GM23338 (cell line): ENCODE data around the gene KLRK1. TPM values are rescaled to one million over a fixed set of nuclear protein-coding genes. Genes with fewer than 3 reads are reported as not detected.

ENCODE experiments used
- ATAC-seq: fragments of 200-7000 bp; cut with Tn5 transposase; 3 replicates; pipeline ENCODE4 v1.9.1; 2020
- DNase-seq: peaks from one replicate; pipeline ENCODE4 v3.0.0-alpha.2; 2015; ENCODE audit warnings: low spot score
- H2AFZ ChIP-seq: fragments of 200-600 bp; sonication (generic); 2 replicates; pipeline ENCODE4 v1.8.0; 2016; ENCODE audit warnings: antibody characterized with exemption, mild to moderate bottlenecking, moderate library complexity
- H3F3A ChIP-seq: fragments of 200-600 bp; sonication (generic); replicated peaks from 2 replicates; pipeline ENCODE4 v1.8.0; 2017; ENCODE audit warnings: antibody characterized with exemption, mixed run types, low read depth
- H3K27ac ChIP-seq: fragments of 200-600 bp; sonication (generic); 2 replicates; pipeline ENCODE4 v1.6.1; 2016; ENCODE audit warnings: low read depth
- H3K27me3 ChIP-seq: fragments of 200-600 bp; sonication (generic); 2 replicates; pipeline ENCODE4 v1.8.0; 2016; ENCODE audit warnings: mild to moderate bottlenecking, mixed run types, moderate library complexity; ENCODE audit not compliant: insufficient read depth
- H3K36me3 ChIP-seq: fragments of 200-600 bp; sonication (generic); 2 replicates; pipeline ENCODE4 v1.8.0; 2016; ENCODE audit warnings: mild to moderate bottlenecking; ENCODE audit not compliant: insufficient read depth
- H3K4me1 ChIP-seq: fragments of 200-600 bp; sonication (generic); 2 replicates; pipeline ENCODE4 v1.8.0; 2016; ENCODE audit warnings: mild to moderate bottlenecking, moderate library complexity; ENCODE audit not compliant: insufficient read depth
- H3K4me2 ChIP-seq: fragments of 200-600 bp; sonication (generic); 2 replicates; pipeline ENCODE4 v1.7.1; 2017; ENCODE audit warnings: mixed run types
- H3K4me3 ChIP-seq: fragments of 200-600 bp; sonication (generic); 2 replicates; pipeline ENCODE4 v1.6.1; 2016; ENCODE audit warnings: mixed run types
- H3K79me2 ChIP-seq: fragments of 200-600 bp; sonication (generic); replicated peaks from 2 replicates; pipeline ENCODE4 v1.8.0; 2017; ENCODE audit warnings: mild to moderate bottlenecking; ENCODE audit not compliant: insufficient read depth
- H3K9me2 ChIP-seq: fragments of 200-600 bp; sonication (generic); 2 replicates; pipeline ENCODE4 v1.8.0; 2017; ENCODE audit not compliant: insufficient read depth
- H4K20me1 ChIP-seq: fragments of 200-600 bp; sonication (generic); replicated peaks from 2 replicates; pipeline ENCODE4 v1.8.0; 2017; ENCODE audit warnings: mild to moderate bottlenecking; ENCODE audit not compliant: insufficient read depth
- H3K27ac Mint-ChIP-seq: 2 replicates; pipeline ENCODE4 v1.8.0; 2020; ENCODE audit warnings: inconsistent platforms, mild to moderate bottlenecking, moderate library complexity, mixed read lengths
- H3K27me3 Mint-ChIP-seq: 3 replicates; pipeline ENCODE4 v1.8.0; 2022; ENCODE audit warnings: low read depth, mild to moderate bottlenecking, moderate library complexity, mixed read lengths, inconsistent platforms; ENCODE audit not compliant: insufficient read depth, poor library complexity
- H3K36me3 Mint-ChIP-seq: 3 replicates; pipeline ENCODE4 v1.8.0; 2021; ENCODE audit warnings: low read depth, mild to moderate bottlenecking, inconsistent platforms, moderate library complexity, mixed read lengths
- H3K4me1 Mint-ChIP-seq: 3 replicates; pipeline ENCODE4 v1.8.0; 2020; ENCODE audit warnings: mild to moderate bottlenecking, inconsistent platforms, mixed read lengths
- H3K4me3 Mint-ChIP-seq: 3 replicates; pipeline ENCODE4 v1.8.0; 2021; ENCODE audit warnings: moderate library complexity, mild to moderate bottlenecking, inconsistent platforms, mixed read lengths
- H3K9me3 Mint-ChIP-seq: 3 replicates; pipeline ENCODE4 v1.8.0; 2020; ENCODE audit warnings: moderate library complexity, mild to moderate bottlenecking, inconsistent platforms, mixed read lengths
- CTCF ChIP-seq, 2 experiments: fragments of 200-600 bp in 1 of 2; sonication (generic) in 1 of 2; conservative IDR thresholded peaks; 2 replicates each; pipeline versions ENCODE4 v1.5.1 to v1.6.1; 2016 to 2017; ENCODE audit warnings: antibody characterized with exemption in 2 of 2, low read depth in 2 of 2, mild to moderate bottlenecking in 2 of 2, moderate library complexity in 1 of 2
- EZH2 ChIP-seq: fragments of 200-600 bp; sonication (generic); IDR thresholded peaks from one replicate; pipeline ENCODE4 v1.8.0; 2017; ENCODE audit warnings: antibody characterized with exemption, mild to moderate bottlenecking, low read depth; ENCODE audit not compliant: unreplicated experiment
- JUNB ChIP-seq: IDR thresholded peaks from one replicate; pipeline ENCODE4 v1.6.1; 2016; ENCODE audit warnings: antibody characterized with exemption; ENCODE audit not compliant: unreplicated experiment
- NANOG ChIP-seq: IDR thresholded peaks from 2 replicates; pipeline ENCODE4 v1.6.1; 2016; ENCODE audit warnings: antibody characterized with exemption, borderline replicate concordance
- POLR2AphosphoS5 ChIP-seq: IDR thresholded peaks from 2 replicates; pipeline ENCODE4 v1.6.1; 2016; ENCODE audit warnings: antibody characterized with exemption, low read depth
- REST ChIP-seq: IDR thresholded peaks from one replicate; pipeline ENCODE4 v1.6.1; 2018; ENCODE audit warnings: antibody characterized with exemption; ENCODE audit not compliant: unreplicated experiment
- STAT1 ChIP-seq: IDR thresholded peaks from one replicate; pipeline ENCODE4 v1.6.1; 2016; ENCODE audit warnings: antibody characterized with exemption; ENCODE audit not compliant: unreplicated experiment
- ZNF114 ChIP-seq: fragments of 250-450 bp; sonication (Bioruptor Pico); IDR thresholded peaks from 2 replicates; pipeline ENCODE4 v1.5.0; 2020; ENCODE audit warnings: mild to moderate bottlenecking, moderate library complexity
- ZNF462 ChIP-seq: fragments of 250-450 bp; sonication (Bioruptor Pico); IDR thresholded peaks from 2 replicates; pipeline ENCODE4 v1.5.0; 2020; ENCODE audit warnings: mild to moderate bottlenecking, moderate library complexity
- polyA plus RNA-seq: library from polyadenylated mRNA; unstranded; fragments of >200 nt; fragmentation: Nextera tagmentation; extraction: Ambion mirVana; gene quantifications from 2 replicates; pipeline ENCODE4 v1.2.1, GENCODE V29; 2016
- total RNA-seq: library from RNA; depleted of rRNA; stranded (reverse); fragments of >200 nt; shearing (Covaris generic); gene quantifications from 2 replicates; pipeline ENCODE4 v1.2.3, GENCODE V29; 2014
- TF ChIP-seq, protein P1 (sequence below): IDR thresholded peaks from 2 replicates; pipeline ENCODE4 v1.6.1; 2016; ENCODE audit warnings: antibody characterized with exemption

KLRK1 gene
- total and polyA plus RNA-seq, 2 experiments from 2014 or later = not detected

- TF ChIP-seq ZNF462 (CRISPR knock-in tag) (no peak), STAT1 (no peak), POLR2AphosphoS5 (no peak)
Observed at GRCh38 chr12:10406725-10407124, 16.9 kb upstream of the KLRK1 start (continued).

- H3K4me3 Mint-ChIP-seq = no peak overlapping the region
- H3K27me3 Mint-ChIP-seq = no peaks in the 10 kb centered on the region
- no peaks in the 10 kb centered on the region for H4K20me1 ChIP-seq
- H3K27ac Mint-ChIP-seq = no peak overlapping the region
- no peak for ATAC-seq
- no peaks in the 10 kb centered on the region for H3K9me3 Mint-ChIP-seq
- H3K4me1 Mint-ChIP-seq = peaks cover 8% of the 10 kb centered on the region; the same call in 2 of the 3 replicates
- H3K4me3 ChIP-seq = no peak overlapping the region
- no peak overlapping the region for H3K27ac ChIP-seq
- no peak overlapping the region for H2AFZ ChIP-seq
- H3K9me2 ChIP-seq = no peaks in the 10 kb centered on the region
- DNase-seq = no peak
- H3K4me1 ChIP-seq = no peaks in the 10 kb centered on the region
- H3F3A ChIP-seq = no peaks in the 10 kb centered on the region
- no peaks in the 10 kb centered on the region for H3K36me3 ChIP-seq
- H3K4me2 ChIP-seq = no peak overlapping the region
- no peaks in the 10 kb centered on the region for H3K27me3 ChIP-seq
- no peak for TF ChIP-seq EZH2
- TF ChIP-seq ZNF114 (CRISPR knock-in tag) = no peak
- TF ChIP-seq CTCF (conservative IDR thresholded peaks at IDR 0.05; ENCODE audit: low read depth in 2 of 2) = no peak
- TF ChIP-seq JUNB = no peak
- TF ChIP-seq NANOG = no peak
- TF ChIP-seq STAT1 = no peak
- TF ChIP-seq, protein P1, sequence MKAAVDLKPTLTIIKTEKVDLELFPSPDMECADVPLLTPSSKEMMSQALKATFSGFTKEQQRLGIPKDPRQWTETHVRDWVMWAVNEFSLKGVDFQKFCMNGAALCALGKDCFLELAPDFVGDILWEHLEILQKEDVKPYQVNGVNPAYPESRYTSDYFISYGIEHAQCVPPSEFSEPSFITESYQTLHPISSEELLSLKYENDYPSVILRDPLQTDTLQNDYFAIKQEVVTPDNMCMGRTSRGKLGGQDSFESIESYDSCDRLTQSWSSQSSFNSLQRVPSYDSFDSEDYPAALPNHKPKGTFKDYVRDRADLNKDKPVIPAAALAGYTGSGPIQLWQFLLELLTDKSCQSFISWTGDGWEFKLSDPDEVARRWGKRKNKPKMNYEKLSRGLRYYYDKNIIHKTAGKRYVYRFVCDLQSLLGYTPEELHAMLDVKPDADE = no peak
- no peak for TF ChIP-seq REST
- no peaks in the 10 kb centered on the region for H3K36me3 Mint-ChIP-seq
- H3K79me2 ChIP-seq = no peaks in the 10 kb centered on the region
Observed at GRCh38 chr12:10405294-10405693, 15.5 kb upstream of the KLRK1 start.
